PFSK-1 (cell line): ENCODE results near the gene NUDT4.

Experiments used
- FOXP2 ChIP-seq: optimal IDR thresholded peaks from 2 replicates; pipeline ENCODE3; 2011; ENCODE audit warnings: borderline replicate concordance, control low read depth, inconsistent platforms; ENCODE audit not compliant: insufficient read depth; ENCODE audit errors: extremely low read length, extremely low read depth
- POLR2AphosphoS5 ChIP-seq: IDR thresholded peaks from 2 replicates; pipeline ENCODE4 v1.6.1; 2012; ENCODE audit warnings: low read depth, mild to moderate bottlenecking, control low read depth, low read length, moderate library complexity
- SIN3A ChIP-seq: IDR thresholded peaks from 2 replicates; pipeline ENCODE4 v1.6.1; 2012; ENCODE audit warnings: mild to moderate bottlenecking, low read length, moderate library complexity, borderline replicate concordance; ENCODE audit not compliant: insufficient read depth
- TAF1 ChIP-seq: IDR thresholded peaks from 2 replicates; pipeline ENCODE4 v1.6.1; 2012; ENCODE audit warnings: low read length, control low read depth, borderline replicate concordance; ENCODE audit not compliant: insufficient read depth
- TF ChIP-seq, protein P1 (sequence below), 2 experiments: IDR thresholded peaks; 2 replicates each; pipeline versions ENCODE4 v1.6.1 to v1.8.0; 2011 to 2012; ENCODE audit warnings: low read depth in 2 of 2, low read length in 2 of 2, control low read depth in 1 of 2, inconsistent platforms in 1 of 2, mild to moderate bottlenecking in 1 of 2, moderate library complexity in 1 of 2; ENCODE audit not compliant: insufficient read depth in 1 of 2

DNA sequence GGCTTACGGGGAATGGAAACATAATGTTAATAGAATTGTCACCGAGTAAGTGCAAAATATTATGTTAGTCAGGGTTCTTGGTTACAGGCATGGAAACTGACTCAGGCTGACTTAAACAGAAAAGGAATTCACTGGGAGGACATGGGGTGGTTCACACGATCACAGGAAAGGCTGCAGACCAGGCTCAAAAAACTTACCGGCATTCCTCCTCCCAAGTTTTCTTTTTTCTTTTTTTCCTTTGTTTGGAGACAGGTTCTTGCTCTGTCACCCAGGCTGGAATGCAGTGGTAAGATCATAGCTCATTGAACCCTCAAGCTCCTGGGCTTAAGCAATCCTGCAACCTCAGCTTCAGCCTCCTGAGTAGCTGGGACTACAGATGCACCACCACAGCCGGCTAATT, 75.9 kb downstream of the NUDT4 start:
- TF ChIP-seq SIN3A (no peak), POLR2AphosphoS5 (no peak), TAF1 (no peak), FOXP2 (no peak)
- TF ChIP-seq, protein P1, sequence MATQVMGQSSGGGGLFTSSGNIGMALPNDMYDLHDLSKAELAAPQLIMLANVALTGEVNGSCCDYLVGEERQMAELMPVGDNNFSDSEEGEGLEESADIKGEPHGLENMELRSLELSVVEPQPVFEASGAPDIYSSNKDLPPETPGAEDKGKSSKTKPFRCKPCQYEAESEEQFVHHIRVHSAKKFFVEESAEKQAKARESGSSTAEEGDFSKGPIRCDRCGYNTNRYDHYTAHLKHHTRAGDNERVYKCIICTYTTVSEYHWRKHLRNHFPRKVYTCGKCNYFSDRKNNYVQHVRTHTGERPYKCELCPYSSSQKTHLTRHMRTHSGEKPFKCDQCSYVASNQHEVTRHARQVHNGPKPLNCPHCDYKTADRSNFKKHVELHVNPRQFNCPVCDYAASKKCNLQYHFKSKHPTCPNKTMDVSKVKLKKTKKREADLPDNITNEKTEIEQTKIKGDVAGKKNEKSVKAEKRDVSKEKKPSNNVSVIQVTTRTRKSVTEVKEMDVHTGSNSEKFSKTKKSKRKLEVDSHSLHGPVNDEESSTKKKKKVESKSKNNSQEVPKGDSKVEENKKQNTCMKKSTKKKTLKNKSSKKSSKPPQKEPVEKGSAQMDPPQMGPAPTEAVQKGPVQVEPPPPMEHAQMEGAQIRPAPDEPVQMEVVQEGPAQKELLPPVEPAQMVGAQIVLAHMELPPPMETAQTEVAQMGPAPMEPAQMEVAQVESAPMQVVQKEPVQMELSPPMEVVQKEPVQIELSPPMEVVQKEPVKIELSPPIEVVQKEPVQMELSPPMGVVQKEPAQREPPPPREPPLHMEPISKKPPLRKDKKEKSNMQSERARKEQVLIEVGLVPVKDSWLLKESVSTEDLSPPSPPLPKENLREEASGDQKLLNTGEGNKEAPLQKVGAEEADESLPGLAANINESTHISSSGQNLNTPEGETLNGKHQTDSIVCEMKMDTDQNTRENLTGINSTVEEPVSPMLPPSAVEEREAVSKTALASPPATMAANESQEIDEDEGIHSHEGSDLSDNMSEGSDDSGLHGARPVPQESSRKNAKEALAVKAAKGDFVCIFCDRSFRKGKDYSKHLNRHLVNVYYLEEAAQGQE (IDR thresholded peaks at IDR 0.05; ENCODE audit: insufficient read depth in 1 of 2, low read depth in 2 of 2, low read length in 2 of 2) = no peak
